ENCODE results near the gene JAG2.

- no peak for TF ChIP-seq POLR2A (IDR thresholded peaks at IDR 0.05)
- TF ChIP-seq CTCF (IDR thresholded peaks at IDR 0.05) = no peak
Measured at GRCh38 chr14:105206873-105207272, 38.3 kb upstream of the JAG2 start.
